MG63 (cell line): ENCODE results near the gene MEGF11. TPM values are rescaled to one million over a fixed set of nuclear protein-coding genes. Genes with fewer than 3 reads are reported as not detected.

ENCODE experiments used
- DNase-seq: peaks from one replicate; pipeline ENCODE4 v3.0.0-alpha.2; 2020
- H3K27me3 ChIP-seq: fragments of 250-450 bp; sonication (Bioruptor Pico); 2 replicates; pipeline ENCODE4 v1.5.1; 2020; ENCODE audit warnings: mild to moderate bottlenecking, moderate library complexity
- H3K36me3 ChIP-seq: fragments of 250-450 bp; sonication (Bioruptor Pico); 2 replicates; pipeline ENCODE4 v1.5.1; 2020; ENCODE audit warnings: mild to moderate bottlenecking, moderate library complexity
- H3K4me3 ChIP-seq: fragments of 250-450 bp; sonication (Bioruptor Pico); 2 replicates; pipeline ENCODE4 v1.5.1; 2020; ENCODE audit warnings: mild to moderate bottlenecking, moderate library complexity
- H3K9me3 ChIP-seq: fragments of 250-450 bp; sonication (Bioruptor Pico); 2 replicates; pipeline ENCODE4 v1.5.1; 2020; ENCODE audit warnings: mild to moderate bottlenecking, moderate library complexity
- total RNA-seq: library from RNA; depleted of rRNA; stranded (reverse); fragments of >200 nt; shearing (Covaris generic); gene quantifications from 2 replicates; pipeline ENCODE4 v1.2.3, GENCODE V29; 2014; ENCODE audit warnings: low replicate concordance

The MEGF11 gene
- total RNA-seq, 1 experiment from 2014 or later, result 0.10 TPM

- no peaks in the 10 kb centered on the region for H3K27me3 ChIP-seq
- no peaks in the 10 kb centered on the region for H3K9me3 ChIP-seq
- peak; percentile 41 for DNase-seq
- no peak overlapping the region for H3K4me3 ChIP-seq
- no peaks in the 10 kb centered on the region for H3K36me3 ChIP-seq
These were observed 301.0 kb downstream of the MEGF11 start for GRCh38 chr15:65952391-65953053.

- Histone ChIP-seq H3K27me3 (no peaks in the 10 kb centered on the region), H3K9me3 (no peaks in the 10 kb centered on the region), H3K36me3 (no peaks in the 10 kb centered on the region), H3K4me3 (no peak overlapping the region)
- no peak for DNase-seq
These were observed 302.5 kb downstream of the MEGF11 start for GRCh38 chr15:65951007-65951406.

- no peak overlapping the region for H3K4me3 ChIP-seq
- no peaks in the 10 kb centered on the region for H3K36me3 ChIP-seq
These were observed 304.1 kb downstream of the MEGF11 start for GRCh38 chr15:65949491-65949890.

GRCh38 chr15:65949011-65949410 lies 304.5 kb downstream of the MEGF11 start:
- Histone ChIP-seq H3K27me3 (no peaks in the 10 kb centered on the region), H3K4me3 (no peak overlapping the region), H3K9me3 (no peaks in the 10 kb centered on the region), H3K36me3 (no peaks in the 10 kb centered on the region)
- DNase-seq, result no peak

More at GRCh38 chr15:65949491-65949890, 304.1 kb downstream of the MEGF11 start:
- Histone ChIP-seq H3K27me3 (no peaks in the 10 kb centered on the region), H3K9me3 (no peaks in the 10 kb centered on the region)
- no peak for DNase-seq

GRCh38 chr15:65948383-65948782 lies 305.2 kb downstream of the MEGF11 start:
- Histone ChIP-seq H3K27me3 (no peaks in the 10 kb centered on the region), H3K9me3 (no peaks in the 10 kb centered on the region), H3K36me3 (no peaks in the 10 kb centered on the region), H3K4me3 (no peak overlapping the region)
- DNase-seq, result no peak

- H3K9me3 ChIP-seq, result no peaks in the 10 kb centered on the region
- H3K27me3 ChIP-seq, result no peaks in the 10 kb centered on the region
These were observed 306.5 kb downstream of the MEGF11 start for GRCh38 chr15:65947041-65947440.

GRCh38 chr15:65945616-65946015 lies 307.9 kb downstream of the MEGF11 start:
- no peaks in the 10 kb centered on the region for H3K9me3 ChIP-seq
- DNase-seq, result no peak
- H3K4me3 ChIP-seq, result no peak overlapping the region
- H3K27me3 ChIP-seq, result no peaks in the 10 kb centered on the region
- no peaks in the 10 kb centered on the region for H3K36me3 ChIP-seq

More at GRCh38 chr15:65947041-65947440, 306.5 kb downstream of the MEGF11 start:
- no peak overlapping the region for H3K4me3 ChIP-seq
- no peak for DNase-seq
- no peaks in the 10 kb centered on the region for H3K36me3 ChIP-seq

GRCh38 chr15:65944404-65944803 lies 309.1 kb downstream of the MEGF11 start:
- Histone ChIP-seq H3K27me3 (no peaks in the 10 kb centered on the region), H3K36me3 (no peaks in the 10 kb centered on the region), H3K4me3 (no peak overlapping the region), H3K9me3 (no peaks in the 10 kb centered on the region)
- DNase-seq, result no peak

- no peak for DNase-seq
- no peaks in the 10 kb centered on the region for H3K9me3 ChIP-seq
- H3K4me3 ChIP-seq, result no peak overlapping the region
- no peaks in the 10 kb centered on the region for H3K36me3 ChIP-seq
- no peaks in the 10 kb centered on the region for H3K27me3 ChIP-seq
These were observed 311.1 kb downstream of the MEGF11 start for GRCh38 chr15:65942436-65942835.

- DNase-seq, result no peak
- no peaks in the 10 kb centered on the region for H3K36me3 ChIP-seq
- H3K4me3 ChIP-seq, result no peak overlapping the region
- H3K9me3 ChIP-seq, result no peaks in the 10 kb centered on the region
- no peaks in the 10 kb centered on the region for H3K27me3 ChIP-seq
These were observed 313.0 kb downstream of the MEGF11 start for GRCh38 chr15:65940618-65940909.

GRCh38 chr15:65939901-65940617 lies 313.5 kb downstream of the MEGF11 start:
- H3K36me3 ChIP-seq, result no peaks in the 10 kb centered on the region
- H3K27me3 ChIP-seq, result no peaks in the 10 kb centered on the region
- no peak overlapping the region for H3K4me3 ChIP-seq
- no peaks in the 10 kb centered on the region for H3K9me3 ChIP-seq
- peak; percentile 56 for DNase-seq

- Histone ChIP-seq H3K27me3 (no peaks in the 10 kb centered on the region), H3K4me3 (no peak overlapping the region), H3K9me3 (no peaks in the 10 kb centered on the region), H3K36me3 (no peaks in the 10 kb centered on the region)
- DNase-seq, result no peak
These were observed 314.9 kb downstream of the MEGF11 start for GRCh38 chr15:65938604-65939003.

- peak; percentile 30 for DNase-seq
- Histone ChIP-seq H3K36me3 (no peaks in the 10 kb centered on the region), H3K27me3 (no peaks in the 10 kb centered on the region), H3K9me3 (no peaks in the 10 kb centered on the region), H3K4me3 (no peak overlapping the region)
These were observed 316.1 kb downstream of the MEGF11 start for GRCh38 chr15:65937476-65937875.

- Histone ChIP-seq H3K4me3 (no peak overlapping the region), H3K36me3 (no peaks in the 10 kb centered on the region), H3K27me3 (no peaks in the 10 kb centered on the region), H3K9me3 (no peaks in the 10 kb centered on the region)
- no peak for DNase-seq
These were observed 316.5 kb downstream of the MEGF11 start for GRCh38 chr15:65937054-65937453.

- no peak for DNase-seq
- no peaks in the 10 kb centered on the region for H3K27me3 ChIP-seq
- no peaks in the 10 kb centered on the region for H3K9me3 ChIP-seq
- no peaks in the 10 kb centered on the region for H3K36me3 ChIP-seq
- H3K4me3 ChIP-seq, result no peak overlapping the region
These were observed 317.3 kb downstream of the MEGF11 start for GRCh38 chr15:65936282-65936681.

- DNase-seq, result no peak
- no peak overlapping the region for H3K4me3 ChIP-seq
- H3K9me3 ChIP-seq, result no peaks in the 10 kb centered on the region
- H3K36me3 ChIP-seq, result no peaks in the 10 kb centered on the region
- no peaks in the 10 kb centered on the region for H3K27me3 ChIP-seq
These were observed 318.2 kb downstream of the MEGF11 start for GRCh38 chr15:65935391-65935790.

- DNase-seq, result no peak
- no peaks in the 10 kb centered on the region for H3K9me3 ChIP-seq
- H3K27me3 ChIP-seq, result no peaks in the 10 kb centered on the region
- no peaks in the 10 kb centered on the region for H3K36me3 ChIP-seq
- H3K4me3 ChIP-seq, result no peak overlapping the region
These were observed 322.3 kb downstream of the MEGF11 start for GRCh38 chr15:65931221-65931620.

GRCh38 chr15:65930134-65930533 lies 323.4 kb downstream of the MEGF11 start:
- H3K27me3 ChIP-seq, result no peaks in the 10 kb centered on the region
- no peak for DNase-seq
- no peaks in the 10 kb centered on the region for H3K9me3 ChIP-seq
- H3K36me3 ChIP-seq, result no peaks in the 10 kb centered on the region
- H3K4me3 ChIP-seq, result no peak overlapping the region
